Epithelial cell of alveolus of lung (primary cell): ENCODE measurements around the gene GYS2. TPM values are rescaled to one million over a fixed set of nuclear protein-coding genes. Genes with fewer than 3 reads are reported as not detected.

Experiments
- total RNA-seq: library from RNA; depleted of rRNA; stranded (reverse); fragments of >200 nt; gene quantifications from 2 replicates; pipeline ENCODE4 v1.2.1, GENCODE V29; 2015

The GYS2 gene
- not detected in 2 replicates for total RNA-seq

GRCh38 chr12:21604245-21605101 lies at the start of gene GYS2:
GYS2 (minus strand) TSS chr12:21604847; CDS start chr12:21604592, 255 bp downstream.

GRCh38 chr12:21526053-21526452 lies 78.6 kb downstream of the GYS2 start, which contains the start of gene SPX:
SPX (plus strand) TSS chr12:21526296; CDS start chr12:21526473, 177 bp downstream.

GRCh38 chr12:21501258-21502163 lies 103.1 kb downstream of the GYS2 start, which contains the start of the genes GOLT1B and RECQL:
GOLT1B (plus strand) TSS chr12:21501789; CDS start chr12:21501924, 135 bp downstream.
RECQL (minus strand) TSS chr12:21501635; CDS start chr12:21499570, 2,065 bp downstream.

Other genes starting within 250 kb of the GYS2 start
- gene IAPP, start 231.9 kb downstream of the GYS2 start, total RNA-seq = not detected in 2 replicates
- gene PYROXD1, start 167.2 kb downstream of the GYS2 start, total RNA-seq = 9.3 and 9.7 TPM in 2 replicates
- 37.4 and 66.6 TPM in 2 replicates for gene RECQL, start 103.2 kb downstream of the GYS2 start, total RNA-seq
- gene GOLT1B, start 103.1 kb downstream of the GYS2 start, total RNA-seq = 54.1 and 64.6 TPM in 2 replicates
- 0.48 and 0.91 TPM in 2 replicates for gene SPX, start 78.6 kb downstream of the GYS2 start, total RNA-seq
- 575 and 703 TPM in 2 replicates for gene LDHB, start 53.0 kb upstream of the GYS2 start, total RNA-seq
- 2.3 and 3.2 TPM in 2 replicates for gene KCNJ8, start 169.9 kb upstream of the GYS2 start, total RNA-seq